Esophagus squamous epithelium (tissue), 4 donors: ENCODE results near the gene DOCK10.

Experiments
- POLR2A ChIP-seq, 4 donors: fragments of 450-650 bp; IDR thresholded peaks; one replicate each; pipeline ENCODE4 v1.6.1; 2017; ENCODE audit warnings: antibody characterized with exemption in 4 of 4, mild to moderate bottlenecking in 4 of 4, moderate library complexity in 3 of 4
- TF ChIP-seq, protein P1 (sequence below), 6 experiments: fragments of 450-650 bp in 4 of 6; fragments of 200-600 bp in 2 of 6; sonication (generic) in 2 of 6; IDR thresholded peaks; one replicate each; pipeline ENCODE4 v1.5.1; 2016 to 2019; ENCODE audit warnings: antibody characterized with exemption in 6 of 6, mild to moderate bottlenecking in 4 of 6, moderate library complexity in 4 of 6

DNA sequence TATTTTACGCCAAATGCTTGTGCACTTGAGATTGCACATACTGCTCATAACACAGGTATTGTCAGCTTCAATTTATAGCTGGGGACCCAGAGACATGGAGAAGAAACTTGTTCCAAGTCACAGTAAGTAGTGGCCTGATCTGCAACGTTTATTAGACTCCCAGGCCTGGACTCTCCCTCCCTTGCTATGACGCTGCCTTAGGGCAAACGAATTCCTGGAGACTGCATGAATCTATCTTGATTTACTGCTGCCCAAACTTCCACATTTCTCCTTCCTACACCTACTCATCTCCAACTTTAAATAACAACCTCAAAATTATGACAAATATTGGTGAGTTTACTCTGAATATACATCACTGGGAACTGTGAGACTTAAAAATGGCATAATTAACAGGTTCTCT is 181.0 kb downstream of the DOCK10 start:
- TF ChIP-seq, protein P1, sequence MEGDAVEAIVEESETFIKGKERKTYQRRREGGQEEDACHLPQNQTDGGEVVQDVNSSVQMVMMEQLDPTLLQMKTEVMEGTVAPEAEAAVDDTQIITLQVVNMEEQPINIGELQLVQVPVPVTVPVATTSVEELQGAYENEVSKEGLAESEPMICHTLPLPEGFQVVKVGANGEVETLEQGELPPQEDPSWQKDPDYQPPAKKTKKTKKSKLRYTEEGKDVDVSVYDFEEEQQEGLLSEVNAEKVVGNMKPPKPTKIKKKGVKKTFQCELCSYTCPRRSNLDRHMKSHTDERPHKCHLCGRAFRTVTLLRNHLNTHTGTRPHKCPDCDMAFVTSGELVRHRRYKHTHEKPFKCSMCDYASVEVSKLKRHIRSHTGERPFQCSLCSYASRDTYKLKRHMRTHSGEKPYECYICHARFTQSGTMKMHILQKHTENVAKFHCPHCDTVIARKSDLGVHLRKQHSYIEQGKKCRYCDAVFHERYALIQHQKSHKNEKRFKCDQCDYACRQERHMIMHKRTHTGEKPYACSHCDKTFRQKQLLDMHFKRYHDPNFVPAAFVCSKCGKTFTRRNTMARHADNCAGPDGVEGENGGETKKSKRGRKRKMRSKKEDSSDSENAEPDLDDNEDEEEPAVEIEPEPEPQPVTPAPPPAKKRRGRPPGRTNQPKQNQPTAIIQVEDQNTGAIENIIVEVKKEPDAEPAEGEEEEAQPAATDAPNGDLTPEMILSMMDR (IDR thresholded peaks at IDR 0.05): no peak
- TF ChIP-seq POLR2A (IDR thresholded peaks at IDR 0.05): no peak
